PC-3 (cell line): ENCODE measurements around the gene ELANE.

ENCODE experiments used
- CTCF ChIP-seq: fragments of 300-600 bp; sonication (generic); conservative IDR thresholded peaks from 2 replicates; pipeline ENCODE4 v1.5.1; 2017; ENCODE audit warnings: antibody characterized with exemption, low read depth, mild to moderate bottlenecking, low read length
- EZH2phosphoT487 ChIP-seq: fragments of 300-600 bp; sonication (generic); IDR thresholded peaks from 2 replicates; pipeline ENCODE4 v1.6.1; 2018; ENCODE audit warnings: mild to moderate bottlenecking, antibody characterized with exemption, low read length, borderline replicate concordance

GRCh38 chr19:827314-827709, 24.8 kb upstream of the ELANE start:
- TF ChIP-seq EZH2phosphoT487 (no peak), CTCF (no peak)
